COR-L47 (cell line): Measurements from ENCODE around the gene MT1B.
"Not testable (repeated sequence)": the region's sequence is repeated elsewhere in the genome, so short reads cannot be mapped to it uniquely, and the experiment has no call there.

Experiments used
- DNase-seq: peaks from one replicate; lab custom pipeline; 2025; lab: John Stamatoyannopoulos, UW

The MT1B gene

DNA sequence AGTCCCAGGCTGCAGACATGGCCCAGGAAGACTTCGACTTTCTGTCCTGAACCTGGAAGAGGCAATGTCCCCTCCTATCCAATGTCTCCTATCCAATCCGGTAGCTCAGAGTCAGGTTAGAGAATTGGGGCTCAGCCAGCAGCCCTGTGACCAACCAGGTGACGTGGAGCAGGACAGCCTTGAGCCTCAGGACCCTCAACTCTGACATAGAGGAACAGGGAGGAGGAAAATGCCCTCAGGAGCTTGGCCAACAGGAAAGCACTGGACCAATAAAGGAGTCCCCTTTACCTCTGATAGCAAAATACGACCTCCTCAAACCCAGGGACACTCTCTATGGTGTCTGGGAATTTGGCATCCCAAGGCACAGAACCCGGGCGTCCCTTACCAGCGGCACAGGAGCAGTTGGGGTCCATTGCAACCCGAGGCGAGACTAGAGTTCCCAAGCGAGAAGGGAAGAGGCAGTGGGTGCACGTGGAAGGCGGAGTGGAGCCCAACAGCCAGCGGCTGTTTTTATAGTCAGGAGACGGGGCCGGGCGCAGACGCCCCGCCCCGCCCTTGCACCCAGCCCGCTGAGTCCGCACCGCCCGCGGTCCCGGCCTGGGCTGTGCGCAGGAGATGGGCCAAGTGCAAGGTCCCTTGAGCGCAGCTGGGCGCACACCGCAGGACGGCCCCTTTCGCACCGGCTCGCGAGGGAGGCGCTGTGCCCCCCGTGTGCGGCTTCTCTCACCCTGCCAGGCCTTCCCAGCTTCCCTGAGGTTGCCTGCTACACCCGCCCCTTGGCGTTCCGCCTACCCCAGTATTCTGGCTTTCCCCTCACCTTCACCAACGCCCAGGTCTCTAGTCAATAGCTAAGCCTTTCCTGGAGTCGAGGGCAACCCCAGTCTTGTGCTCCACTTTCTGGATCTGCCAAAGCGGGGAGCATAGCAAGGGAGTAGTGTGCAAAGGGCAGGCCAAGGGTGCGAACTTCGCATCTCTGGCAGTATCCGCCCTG lies 16.2 kb downstream of the MT1B start, which contains the start of gene MT1G:
Gene MT1G, minus strand, starts transcription at position 485 of the 991 bp plus-strand sequence. Its CDS starts 72 bp downstream, at position 413.
- no peak for DNase-seq

DNA sequence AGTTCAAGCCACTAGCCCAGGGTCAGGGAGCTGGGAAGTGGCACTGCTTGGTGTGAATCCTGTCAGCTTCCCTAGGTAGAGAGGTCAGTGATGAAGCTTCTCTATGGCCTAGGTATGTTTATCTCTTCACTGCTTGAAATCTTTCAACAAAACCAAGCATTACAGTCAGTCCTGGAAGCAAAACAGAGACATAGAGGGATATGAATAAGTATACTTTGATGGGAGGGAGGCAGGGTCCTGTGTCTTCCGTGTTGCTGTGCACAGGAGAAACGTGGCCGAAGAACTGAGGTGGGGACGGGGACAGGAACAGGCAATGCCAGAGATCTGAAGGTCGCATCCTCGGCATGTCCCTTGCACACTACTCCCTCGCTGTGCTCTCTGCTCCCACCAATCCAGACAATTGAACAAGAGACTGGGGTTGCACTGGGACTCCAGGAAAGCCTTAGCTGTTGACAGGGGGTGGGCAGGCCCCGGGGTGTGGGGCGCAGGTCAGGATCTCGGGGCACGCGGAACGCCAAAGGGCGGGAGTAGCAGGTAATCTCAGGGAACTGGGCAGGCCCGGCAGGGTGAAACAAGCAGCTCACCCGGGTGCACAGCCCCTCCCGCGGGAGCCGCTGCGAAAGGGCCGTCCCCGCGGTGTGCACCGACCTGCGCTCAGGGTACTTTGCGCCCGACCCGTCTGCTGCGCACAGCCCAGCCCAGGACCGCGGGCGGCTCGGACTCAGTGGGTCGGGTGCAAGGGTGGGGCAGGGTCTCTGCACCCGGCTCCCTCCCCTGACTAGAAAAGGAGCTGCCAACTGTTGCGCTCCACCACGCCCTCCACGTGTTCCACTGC lies 17.5 kb downstream of the MT1B start, which contains the start of gene MT1H:
Gene MT1H, plus strand, starts transcription at position 810 of the 835 bp plus-strand sequence. CDS start 71 bp downstream, outside the sequence.
- no peak for DNase-seq

DNA sequence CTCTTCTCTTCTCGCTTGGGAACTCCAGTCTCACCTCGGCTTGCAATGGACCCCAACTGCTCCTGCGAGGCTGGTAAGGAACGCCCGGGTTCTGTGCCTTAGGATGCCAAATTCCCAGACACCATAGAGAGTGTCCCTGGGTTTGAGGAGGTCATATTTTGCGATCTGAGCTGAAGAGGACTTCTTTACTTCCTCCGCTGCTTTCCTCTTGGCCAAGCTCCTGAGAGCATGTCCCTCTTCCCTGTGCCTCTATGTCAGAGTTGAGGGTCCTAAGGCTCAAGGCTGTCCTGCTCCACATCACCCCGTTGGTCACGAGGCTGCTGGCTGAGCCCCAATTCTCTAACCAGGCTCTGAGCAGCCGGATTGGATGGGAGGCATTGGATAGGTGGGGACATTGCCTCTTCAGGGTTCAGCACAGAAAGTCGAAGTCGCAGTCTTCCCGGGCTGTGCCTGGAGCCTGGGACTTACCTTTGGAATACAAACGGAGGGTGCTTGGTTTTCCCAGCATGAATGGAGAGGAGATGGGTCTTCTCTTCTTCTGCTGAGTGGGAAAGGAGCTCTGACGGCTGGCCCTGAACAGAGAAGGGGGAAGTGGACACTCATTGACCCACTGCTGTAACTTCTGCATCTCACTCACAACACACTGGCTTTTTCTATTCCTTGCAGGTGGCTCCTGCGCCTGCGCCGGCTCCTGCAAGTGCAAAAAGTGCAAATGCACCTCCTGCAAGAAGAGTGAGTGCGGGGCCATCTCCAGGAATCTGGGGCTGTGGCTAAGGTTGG lies 18.3 kb downstream of the MT1B start:
- no peak for DNase-seq

DNA sequence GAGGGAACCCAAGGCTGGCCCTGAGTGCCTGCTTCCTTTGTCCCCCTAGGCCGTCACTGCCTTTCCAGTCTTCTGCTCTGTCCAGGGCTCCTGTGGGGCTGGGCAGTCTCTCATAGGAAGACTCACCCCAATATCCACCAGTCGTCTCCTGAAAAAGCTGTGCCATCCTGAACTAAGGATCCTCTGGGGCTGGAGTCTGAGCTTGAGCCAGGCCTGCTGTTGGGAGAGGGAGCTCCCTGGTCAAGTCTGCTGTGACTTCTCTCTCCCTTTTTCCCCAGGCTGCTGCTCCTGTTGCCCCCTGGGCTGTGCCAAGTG lies 18.9 kb downstream of the MT1B start:
- no peak for DNase-seq

DNA sequence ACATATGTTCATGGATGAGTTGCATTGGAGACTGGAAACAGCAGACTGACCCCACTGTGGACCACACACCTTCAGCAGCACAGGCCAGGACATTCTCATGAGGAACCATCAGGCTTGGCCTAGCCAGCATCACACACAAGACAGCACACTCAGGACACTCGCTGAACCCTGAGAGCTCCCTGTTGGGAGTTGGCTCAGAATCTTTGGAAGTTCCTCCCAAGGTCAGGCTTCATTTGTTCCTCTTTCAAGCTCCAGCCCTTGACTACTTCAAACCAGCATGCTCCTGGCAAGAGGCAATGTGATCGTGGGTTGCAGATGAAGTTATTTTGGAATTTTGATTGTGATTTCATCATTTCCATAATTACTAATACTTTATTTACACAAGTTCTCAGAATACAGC lies 20.0 kb downstream of the MT1B start:
- DNase-seq, result not testable (repeated sequence)

- not testable (repeated sequence) for DNase-seq
Observed at GRCh38 chr16:56672171-56672570, 20.5 kb downstream of the MT1B start.

DNA sequence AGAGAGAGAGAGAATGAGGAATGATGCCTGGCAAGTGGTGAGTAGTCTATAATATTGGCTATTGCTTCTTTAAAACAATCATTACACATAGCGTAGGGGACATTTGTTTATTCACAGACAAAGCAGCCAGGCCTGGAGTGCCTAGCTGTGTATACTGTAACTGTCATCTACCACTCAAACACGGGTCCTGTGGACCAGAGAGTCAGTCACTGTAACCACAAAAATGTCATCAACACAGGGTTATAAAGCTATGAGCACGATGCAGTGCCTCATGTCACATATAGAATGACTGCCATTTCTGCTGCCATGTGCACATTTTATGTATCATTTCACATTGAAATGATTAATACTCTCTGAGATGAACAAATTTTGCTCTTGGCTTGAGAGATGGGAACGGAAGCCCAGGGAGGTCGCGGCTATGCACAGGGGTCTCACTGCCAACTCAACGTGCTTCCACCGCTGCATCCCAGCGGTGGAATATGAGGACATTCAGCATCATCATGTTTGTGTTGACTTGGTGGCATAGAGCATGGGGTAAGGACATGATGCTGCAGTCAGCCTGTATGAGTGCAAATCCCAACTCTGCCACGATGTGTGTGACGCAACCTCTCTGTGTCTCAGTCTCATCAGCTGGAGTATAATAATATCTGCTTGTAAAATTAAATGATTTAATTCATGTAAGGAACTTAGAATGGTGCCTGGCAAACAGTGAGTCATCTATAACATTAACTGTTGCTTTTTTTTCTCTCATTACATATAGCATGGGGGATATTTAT lies 21.3 kb downstream of the MT1B start:
- no peak for DNase-seq

DNA sequence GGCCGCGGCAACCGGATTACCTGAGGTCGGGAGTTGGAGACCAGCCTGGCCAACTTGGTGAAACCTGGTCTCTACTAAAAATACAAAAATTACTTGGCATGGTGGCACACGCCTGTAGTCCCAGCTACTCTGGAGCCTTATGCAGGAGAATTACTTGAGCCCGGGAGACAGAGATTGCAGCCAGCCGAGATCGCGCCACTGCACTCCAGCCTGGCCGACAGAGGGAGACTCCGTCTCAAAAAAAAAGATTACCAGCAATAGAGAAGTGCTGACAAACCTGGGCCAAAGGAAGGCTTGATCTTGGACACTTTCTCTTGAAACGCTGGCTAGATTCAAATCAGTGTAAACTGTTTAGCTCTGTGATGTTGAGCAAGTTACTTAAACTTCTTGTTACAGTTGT lies 22.2 kb downstream of the MT1B start:
- DNase-seq, result no peak

DNA sequence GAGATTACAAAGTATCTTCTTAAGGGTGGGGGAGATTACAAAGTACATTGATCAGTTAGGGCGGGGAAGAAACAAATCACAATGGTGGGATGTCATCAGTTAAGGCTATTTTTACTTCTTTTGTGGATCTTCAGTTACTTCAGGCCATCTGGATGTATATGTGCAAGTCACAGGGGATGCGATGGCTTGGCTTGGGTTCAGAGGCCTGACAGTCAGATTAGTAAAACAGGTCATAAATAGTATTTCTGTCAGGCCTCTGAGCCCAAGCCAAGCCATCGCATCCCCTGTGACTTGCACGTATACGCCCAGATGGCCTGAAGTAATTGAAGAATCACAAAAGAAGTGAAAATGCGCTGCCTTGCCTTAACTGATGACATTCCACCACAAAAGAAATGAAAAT lies 22.9 kb downstream of the MT1B start:
- not testable (repeated sequence) for DNase-seq

GRCh38 chr16:56675685-56676210 lies 24.1 kb downstream of the MT1B start:
- no peak for DNase-seq

DNA sequence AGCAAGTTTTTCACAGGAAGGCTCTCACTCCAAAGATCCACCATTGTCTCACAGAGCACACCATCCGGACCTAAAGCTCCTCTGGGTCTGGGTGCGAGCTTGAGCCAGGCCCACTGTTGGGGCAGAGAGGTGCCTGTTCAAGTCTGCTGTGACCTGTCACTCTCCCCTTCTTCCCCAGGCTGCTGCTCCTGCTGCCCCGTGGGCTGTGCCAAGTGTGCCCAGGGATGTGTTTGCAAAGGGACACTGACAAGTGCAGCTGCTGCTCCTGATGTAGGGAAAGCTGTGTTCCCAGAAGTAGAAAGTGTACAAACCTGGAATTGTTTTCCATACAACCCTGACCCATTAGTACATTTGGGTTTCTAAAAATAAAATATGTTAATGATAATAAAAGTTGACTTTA lies 25.8 kb downstream of the MT1B start:
- no peak for DNase-seq

DNA sequence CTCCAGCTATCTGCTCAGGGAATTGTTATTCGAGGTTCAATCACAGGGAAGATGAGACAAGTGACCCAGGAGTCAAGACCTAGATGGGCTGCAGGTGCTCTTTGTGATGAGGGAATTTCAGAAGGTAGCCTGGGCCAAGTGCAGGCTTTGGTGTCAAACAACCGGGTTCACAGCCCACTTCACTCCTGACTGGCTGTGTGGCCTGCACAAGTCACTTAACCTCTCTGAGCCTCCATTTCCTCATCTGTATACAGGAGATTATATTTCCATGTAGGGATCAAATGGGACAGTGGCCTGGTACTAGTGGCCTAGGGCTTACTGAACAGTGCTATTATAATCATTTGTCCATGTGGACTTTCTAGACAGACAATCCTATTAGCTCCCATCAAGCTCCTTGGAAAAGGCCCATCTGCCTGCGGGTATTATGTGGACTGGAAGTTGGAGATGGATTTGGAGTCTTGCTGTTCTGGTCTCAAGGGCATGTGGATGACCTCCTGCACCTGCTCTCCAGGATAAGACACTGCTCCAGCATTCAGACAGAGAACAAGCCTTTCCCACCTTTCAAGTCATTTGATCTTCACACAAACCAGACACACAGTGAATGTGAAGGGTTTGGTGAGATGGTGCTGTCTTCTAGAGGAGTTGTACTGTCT lies 27.5 kb downstream of the MT1B start:
- DNase-seq, result no peak

GRCh38 chr16:56679818-56680217 lies 28.1 kb downstream of the MT1B start:
- DNase-seq, result no peak

GRCh38 chr16:56681939-56682702 lies 30.4 kb downstream of the MT1B start, which contains the start of gene MT1X:
MT1X (plus strand) TSS chr16:56682470; CDS start chr16:56682541, 71 bp downstream.
- peak; percentile 88 for DNase-seq

DNA sequence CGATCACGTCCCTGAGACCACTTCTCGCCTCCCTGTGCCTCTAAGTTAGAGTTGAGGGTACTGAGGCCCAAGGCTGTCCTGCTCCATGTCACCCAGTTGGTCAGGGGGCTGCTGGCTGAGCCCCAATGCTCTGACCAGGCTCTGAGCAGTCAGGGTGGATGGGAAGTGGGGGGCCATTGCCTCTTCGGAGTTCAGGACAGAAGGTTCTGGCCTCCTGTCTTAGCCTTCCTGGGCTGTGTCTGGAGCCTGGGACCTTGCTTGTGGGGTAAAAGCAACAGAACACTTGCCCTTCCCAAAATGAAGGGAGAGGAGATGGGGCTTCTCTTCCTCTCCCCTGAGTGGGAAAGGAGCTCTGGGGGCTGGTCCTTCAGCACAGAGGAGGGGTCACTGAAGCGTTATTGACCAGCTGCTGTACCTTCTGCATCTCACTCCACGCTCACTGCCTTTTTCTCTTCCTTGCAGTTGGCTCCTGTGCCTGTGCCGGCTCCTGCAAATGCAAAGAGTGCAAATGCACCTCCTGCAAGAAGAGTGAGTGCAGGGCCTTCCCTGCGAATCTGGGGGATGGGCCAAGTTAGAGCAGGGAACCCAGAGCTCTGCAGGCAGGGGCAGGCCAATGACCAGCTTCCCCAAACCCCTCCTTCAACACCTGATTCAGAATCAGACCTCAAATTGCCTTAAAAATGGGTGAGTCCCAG lies 31.2 kb downstream of the MT1B start:
- DNase-seq, result no peak

- no peak for DNase-seq
Observed at GRCh38 chr16:56683424-56684172, 31.9 kb downstream of the MT1B start.

- no peak for DNase-seq
Observed at GRCh38 chr16:56684256-56684925, 32.7 kb downstream of the MT1B start.
